ENCODE results near the gene SLC6A6.

- no peak for TF ChIP-seq POLR2A (IDR thresholded peaks at IDR 0.05; ENCODE audit: low read length)
- TF ChIP-seq GATA1 (IDR thresholded peaks at IDR 0.05; ENCODE audit: low read depth, low read length), result no peak
Measured at GRCh38 chr3:14483286-14483685, 80.9 kb downstream of the SLC6A6 start.

Measured in erythroblast (primary cell).